IPS-18c (cell line): ENCODE measurements around the gene SLC25A13.

Experiments used
- H3K4me3 ChIP-seq: 2 replicates; pipeline ENCODE4 v1.7.0; 2013; ENCODE audit warnings: low read depth, mild to moderate bottlenecking, low read length, moderate library complexity; ENCODE audit not compliant: insufficient read depth
- H3K9me3 ChIP-seq: one replicate; pipeline ENCODE4 v1.6.1; 2013; ENCODE audit warnings: mild to moderate bottlenecking, low read length, moderate library complexity; ENCODE audit not compliant: control insufficient read depth, insufficient read depth

SLC25A13 gene

DNA sequence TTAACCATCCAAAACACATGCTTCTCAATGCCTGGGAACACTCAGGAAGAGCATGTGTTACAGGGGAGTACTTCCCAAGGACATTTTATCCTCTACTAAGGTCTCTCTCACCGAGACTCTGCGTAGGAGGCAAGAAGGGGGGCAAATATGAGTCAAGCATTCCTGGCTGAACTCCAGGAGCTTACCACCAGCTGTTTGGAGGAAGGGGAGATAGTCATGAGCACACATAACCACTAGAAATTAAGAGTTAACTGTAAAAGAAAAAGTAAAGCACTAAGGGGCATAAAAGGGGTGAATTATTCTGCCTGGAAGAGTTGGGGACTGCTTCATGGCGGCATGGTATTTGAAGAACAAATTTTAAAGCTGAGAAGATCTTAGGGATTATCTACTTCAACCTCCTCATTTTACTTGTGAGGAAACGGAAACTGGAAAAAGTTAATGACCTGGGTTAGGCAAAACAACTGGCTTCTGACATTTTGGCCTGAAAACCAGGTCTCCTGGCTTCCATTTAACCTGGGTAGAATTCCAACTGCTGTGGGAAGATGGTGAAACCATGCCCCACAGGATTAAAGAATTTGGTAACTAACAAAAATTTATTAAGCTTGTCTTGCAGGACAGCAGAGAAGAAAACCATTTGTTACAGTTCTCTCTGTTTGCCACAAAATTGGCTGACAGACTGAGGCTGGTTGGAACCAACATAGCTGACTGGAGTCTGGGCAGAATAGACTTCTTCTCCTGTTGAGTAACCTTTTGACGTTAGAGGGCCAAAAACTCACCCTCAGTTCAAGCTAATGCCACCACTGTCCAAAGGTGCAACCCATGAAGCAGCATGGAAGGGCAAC lies 85.5 kb downstream of the SLC25A13 start:
- Histone ChIP-seq H3K9me3 (no peaks in the 10 kb centered on the region), H3K4me3 (no peak overlapping the region)

DNA sequence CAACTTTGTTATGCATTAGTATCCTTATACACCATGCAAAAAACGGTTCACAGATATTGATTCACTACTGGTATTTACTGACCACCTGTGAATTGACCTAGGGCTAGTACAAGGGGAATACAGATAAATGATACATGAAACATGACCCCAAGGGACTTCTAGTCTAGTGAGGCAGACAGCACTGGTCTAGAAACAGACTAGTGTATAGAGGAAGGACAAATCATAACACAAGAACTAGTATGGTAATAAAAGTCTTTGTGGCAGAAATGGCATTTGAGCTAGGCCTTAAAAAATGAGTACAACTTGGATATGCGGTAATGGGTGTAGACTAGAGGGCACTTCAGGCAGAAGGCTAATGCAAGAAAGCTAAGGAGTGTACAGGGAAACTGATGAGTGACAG lies 86.6 kb downstream of the SLC25A13 start:
- H3K4me3 ChIP-seq: no peak overlapping the region
- H3K9me3 ChIP-seq: no peaks in the 10 kb centered on the region

DNA sequence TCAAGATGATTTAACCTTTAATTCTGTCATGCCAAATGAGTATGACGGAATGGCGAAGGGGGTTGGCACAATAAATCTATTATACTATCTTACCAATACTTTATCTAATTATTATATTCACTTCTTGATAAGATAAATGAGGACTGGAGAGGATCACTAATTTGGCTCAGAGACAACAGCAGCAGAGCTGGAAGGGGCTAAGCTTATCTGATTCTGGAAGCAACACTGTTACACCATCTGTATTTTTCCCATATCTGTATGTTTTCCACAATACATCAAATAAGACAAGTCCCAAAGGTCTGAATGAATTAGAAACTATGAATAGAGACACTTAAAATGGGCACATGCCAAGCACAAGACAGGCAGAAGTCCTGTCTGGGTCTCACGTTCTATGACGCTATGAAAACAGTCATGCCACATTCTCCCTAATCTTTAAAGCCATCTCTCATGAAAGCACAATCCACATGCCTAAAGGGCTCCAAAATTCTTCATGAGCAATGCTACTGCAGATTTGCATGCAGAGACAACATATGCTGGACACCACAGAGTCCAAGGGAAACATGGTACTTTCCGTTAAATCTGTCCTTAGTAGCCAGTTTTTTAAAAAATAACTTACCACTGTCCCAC lies 88.3 kb downstream of the SLC25A13 start:
- no peaks in the 10 kb centered on the region for H3K9me3 ChIP-seq
- no peak overlapping the region for H3K4me3 ChIP-seq

DNA sequence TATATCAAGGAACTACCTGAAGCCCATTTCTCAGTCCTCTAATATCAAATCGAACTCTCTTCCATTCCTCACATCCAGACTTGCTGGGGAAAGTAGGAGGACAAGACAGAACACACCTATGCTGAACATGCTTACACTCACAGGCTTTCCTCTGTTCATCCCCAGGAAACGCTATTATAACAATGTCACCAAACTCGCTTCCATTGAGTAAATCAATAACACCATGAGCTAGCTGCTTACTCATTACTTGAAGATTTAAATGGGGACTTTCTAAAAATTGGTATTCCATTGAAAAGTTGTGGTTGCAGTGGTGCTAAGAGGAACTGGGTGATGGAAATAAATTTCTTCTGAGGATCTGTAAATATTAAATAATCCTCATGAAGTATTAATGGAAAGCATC lies 88.8 kb downstream of the SLC25A13 start:
- Histone ChIP-seq H3K9me3 (no peaks in the 10 kb centered on the region), H3K4me3 (no peak overlapping the region)

DNA sequence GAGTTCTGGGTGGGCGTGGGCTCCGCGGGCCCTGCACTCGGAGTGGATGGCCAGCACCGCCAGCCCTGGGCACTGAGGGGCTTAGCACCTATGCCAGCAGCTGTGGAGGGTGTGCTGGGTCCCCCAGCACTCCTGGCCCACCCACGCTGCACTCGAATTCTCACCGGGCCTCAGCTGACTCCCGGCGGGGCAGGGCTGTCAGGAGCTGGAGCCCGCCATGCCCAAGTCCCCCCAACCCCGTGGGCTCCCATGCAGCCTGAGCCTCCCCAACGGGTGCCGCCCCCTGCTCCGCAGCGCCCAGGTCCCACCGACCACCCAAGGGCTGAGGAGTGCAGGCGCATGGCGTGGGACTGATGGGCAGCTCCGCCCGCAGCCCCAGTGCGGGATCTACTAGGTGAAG lies 93.1 kb downstream of the SLC25A13 start:
- Histone ChIP-seq H3K9me3 (no peaks in the 10 kb centered on the region), H3K4me3 (no peak overlapping the region)

DNA sequence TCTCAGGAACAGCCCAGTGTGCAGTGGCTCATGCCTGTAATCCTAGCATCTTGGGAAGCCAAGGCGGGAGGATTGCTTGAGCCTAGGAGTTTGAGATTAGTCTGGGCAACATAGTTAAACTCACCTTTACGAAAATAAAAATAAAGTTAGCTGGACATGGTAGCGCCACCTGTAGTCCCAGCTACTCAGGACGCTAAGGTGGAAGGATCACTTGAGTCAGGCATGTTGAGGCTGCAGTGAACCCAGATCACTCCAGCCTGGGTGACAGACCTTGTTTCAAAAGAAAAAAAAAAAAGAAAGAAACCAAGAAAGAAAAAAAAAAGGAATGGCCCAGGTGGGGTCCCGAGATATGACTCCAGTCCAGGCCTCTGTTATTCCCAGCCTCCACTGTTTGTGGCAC lies 96.6 kb downstream of the SLC25A13 start:
- no peak overlapping the region for H3K4me3 ChIP-seq
- no peaks in the 10 kb centered on the region for H3K9me3 ChIP-seq

DNA sequence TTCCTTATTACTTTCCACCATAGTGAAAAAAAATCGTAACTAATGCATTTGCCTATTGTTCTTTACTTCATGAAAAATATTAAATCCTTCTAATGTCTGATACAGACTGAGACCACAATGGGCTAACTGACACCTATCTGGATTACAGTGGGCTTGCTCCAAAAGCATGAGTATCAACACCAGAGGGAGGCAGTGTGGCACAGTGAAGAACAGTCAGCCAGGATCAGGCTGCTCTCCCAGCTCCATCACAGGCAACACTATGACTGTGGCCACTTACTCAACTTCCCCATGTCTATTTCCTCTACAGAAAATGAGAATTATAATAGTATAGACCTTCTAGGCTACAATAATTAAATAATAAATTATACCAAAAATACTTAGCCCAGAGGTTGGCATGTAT lies 97.2 kb downstream of the SLC25A13 start:
- Histone ChIP-seq H3K9me3 (no peaks in the 10 kb centered on the region), H3K4me3 (no peak overlapping the region)

DNA sequence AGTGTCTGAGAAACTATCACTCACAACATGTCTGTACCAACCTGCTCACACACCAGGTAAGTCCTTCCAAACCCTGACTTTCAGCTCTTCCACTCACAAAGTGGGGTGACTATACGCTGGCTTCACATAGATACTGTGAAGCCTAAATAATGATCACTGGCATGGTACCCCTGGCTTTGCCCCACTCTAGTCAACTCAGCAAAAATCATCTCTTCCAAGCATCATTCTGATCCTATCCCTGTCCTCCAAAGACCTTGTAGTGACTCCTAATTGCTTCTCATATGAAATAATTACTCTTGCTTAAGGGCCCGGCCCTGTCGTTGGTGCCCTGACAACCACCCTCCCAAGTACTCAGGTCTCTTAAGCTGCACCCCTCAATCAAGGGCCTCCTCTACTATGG lies 97.8 kb downstream of the SLC25A13 start:
- no peak overlapping the region for H3K4me3 ChIP-seq
- H3K9me3 ChIP-seq: no peaks in the 10 kb centered on the region

DNA sequence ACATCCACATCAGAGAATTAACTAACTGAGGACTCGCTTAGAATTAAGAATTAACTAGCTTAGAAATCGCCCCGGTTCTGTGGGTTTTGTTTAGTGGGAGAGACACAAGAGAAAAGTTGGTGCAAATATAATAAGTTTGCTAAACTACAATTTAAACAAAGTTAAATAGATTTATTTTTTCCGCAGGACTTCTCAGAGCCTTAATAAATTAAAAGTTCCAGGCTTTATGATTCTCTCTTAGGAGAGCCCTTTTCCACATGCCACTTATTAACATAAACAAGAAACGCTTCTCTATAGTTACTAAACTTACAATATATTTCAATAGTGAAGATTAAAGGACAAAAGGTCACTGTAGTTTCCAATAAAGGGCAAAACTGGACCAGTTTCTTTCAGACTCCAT lies 100.0 kb downstream of the SLC25A13 start:
- Histone ChIP-seq H3K9me3 (no peaks in the 10 kb centered on the region), H3K4me3 (no peak overlapping the region)

DNA sequence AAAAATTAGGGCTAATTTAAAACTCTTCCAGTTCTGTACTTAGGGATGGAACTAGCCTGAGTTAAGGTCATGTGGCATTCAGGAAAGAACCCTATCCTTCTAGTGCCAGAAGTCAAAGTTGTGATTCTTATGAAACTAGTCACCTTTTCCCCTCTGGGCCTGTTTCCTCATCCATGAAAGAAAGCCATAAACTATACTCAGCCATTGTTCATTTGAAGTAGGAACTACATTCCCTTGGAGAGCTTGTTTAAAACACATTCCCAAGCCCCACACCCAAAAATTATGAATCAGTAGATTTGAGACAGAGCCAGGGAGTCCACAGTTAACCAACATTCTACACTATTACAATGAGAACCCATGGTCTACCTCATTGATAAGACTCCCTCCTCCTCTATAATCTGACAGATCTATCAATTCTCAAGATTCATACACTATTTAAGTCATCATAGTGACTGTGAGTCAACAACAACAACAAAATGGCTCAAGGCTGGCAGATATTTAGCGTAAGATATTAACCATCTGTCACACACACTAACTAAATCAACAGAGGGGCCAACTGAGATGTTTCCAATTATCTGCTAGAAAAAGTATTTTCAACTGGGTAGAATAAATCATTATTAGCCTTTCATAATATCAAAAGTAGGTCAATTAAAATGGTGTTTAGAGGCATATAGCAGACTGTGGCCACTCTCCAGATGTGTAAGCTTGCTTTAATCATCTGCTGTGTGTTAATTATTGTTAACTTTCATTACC lies 102.3 kb downstream of the SLC25A13 start:
- Histone ChIP-seq H3K4me3 (no peak overlapping the region), H3K9me3 (no peaks in the 10 kb centered on the region)

DNA sequence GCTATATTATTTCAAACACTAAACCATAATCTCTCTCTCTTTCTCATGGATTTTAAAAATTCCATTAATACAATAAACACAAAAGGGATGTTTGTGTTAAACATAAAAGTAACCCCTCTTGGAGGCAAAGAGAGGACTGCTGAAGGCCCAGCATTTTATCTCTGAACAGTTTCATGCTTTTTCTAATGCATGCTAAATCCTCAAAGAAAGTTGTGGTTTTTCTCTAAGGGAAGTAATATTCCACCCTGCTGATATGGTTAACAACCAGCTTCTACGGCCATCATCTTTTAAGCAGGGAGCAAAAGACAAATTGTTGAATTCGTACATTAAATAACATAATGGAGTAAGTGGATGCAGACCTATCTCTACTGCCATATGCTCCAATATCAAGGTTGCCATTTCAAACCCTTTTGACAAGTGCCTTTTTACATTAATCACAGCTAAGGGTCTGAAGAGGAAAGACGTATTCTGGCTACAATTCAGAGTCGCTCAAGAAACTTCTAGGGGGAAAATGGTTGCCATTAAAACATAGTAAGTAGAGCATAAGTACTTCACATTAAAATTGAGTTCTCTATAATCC lies 103.1 kb downstream of the SLC25A13 start:
- H3K4me3 ChIP-seq: no peak overlapping the region
- H3K9me3 ChIP-seq: no peaks in the 10 kb centered on the region

DNA sequence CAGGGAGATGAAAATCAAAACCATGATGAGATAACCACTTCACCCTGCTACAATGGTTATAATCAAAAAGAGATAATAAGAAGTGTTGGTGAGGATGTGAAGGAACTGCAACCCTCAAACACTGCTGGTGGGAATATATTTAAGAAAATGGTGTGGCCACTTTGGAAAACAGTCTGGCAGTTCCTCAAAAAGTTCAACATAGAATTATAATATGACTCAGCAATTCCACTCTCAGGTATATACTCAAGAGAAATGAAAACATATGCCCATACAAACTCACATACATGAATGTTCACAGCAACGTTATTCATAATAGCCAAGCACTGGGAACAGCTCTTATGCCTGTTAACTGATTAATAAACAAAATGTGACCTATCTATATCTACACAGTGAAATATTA lies 104.8 kb downstream of the SLC25A13 start:
- Histone ChIP-seq H3K9me3 (no peaks in the 10 kb centered on the region), H3K4me3 (no peak overlapping the region)

DNA sequence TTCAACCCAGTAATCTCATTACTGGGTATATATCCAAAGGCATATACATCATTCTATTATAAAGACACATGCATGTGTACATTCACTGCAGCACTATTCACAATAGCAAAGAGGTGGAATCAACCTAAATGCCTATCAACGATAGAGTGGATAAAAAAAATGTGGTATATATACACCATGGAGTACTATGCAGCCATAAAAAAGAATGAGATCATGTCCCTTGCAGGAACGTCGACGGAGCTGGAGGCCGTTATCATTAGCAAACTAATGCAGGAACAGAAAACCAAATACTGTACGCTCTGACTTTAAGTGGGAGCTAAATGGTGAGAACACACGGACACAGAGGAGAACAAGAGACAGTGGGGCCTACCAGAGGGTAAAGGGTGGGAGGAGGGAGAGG lies 105.5 kb downstream of the SLC25A13 start:
- Histone ChIP-seq H3K4me3 (no peak overlapping the region), H3K9me3 (no peaks in the 10 kb centered on the region)

DNA sequence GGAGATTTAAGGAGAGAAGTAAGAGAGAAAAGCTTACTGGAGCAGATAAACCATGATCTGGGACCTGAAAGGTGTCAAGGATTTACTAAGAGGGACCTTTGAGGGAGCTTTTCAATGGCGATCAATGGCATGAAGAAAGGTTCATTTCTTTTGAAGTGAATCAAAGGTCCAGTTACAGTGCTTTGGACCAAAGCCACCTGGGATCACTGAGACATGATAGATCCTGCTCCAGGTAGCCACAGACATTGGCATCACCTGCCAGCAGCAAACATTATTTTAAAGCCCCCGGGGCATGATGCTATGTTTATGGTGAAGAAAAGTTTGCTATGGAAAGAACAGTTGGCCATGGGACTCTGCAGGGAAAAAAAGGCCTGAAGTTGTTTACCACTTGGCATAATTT lies 109.4 kb downstream of the SLC25A13 start:
- Histone ChIP-seq H3K9me3 (no peaks in the 10 kb centered on the region), H3K4me3 (no peak overlapping the region)

DNA sequence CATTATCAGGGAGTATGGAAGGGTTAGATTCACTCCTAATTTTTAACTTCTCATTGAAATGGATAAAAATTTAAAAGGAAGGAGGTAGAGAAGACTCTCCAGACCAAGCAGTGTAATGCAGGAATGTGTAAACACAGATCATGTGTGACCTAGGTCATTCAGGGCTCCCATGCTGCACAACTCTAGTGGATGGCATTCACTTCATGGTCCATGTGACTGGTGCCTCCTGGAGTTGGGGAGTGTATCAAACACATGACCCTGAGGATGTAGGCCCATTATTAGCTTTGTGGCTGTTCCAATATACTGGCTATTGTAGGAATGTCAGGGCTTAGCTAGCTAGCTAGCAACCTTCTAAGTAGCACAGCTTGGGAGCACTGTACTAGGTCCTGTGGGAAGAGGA lies 109.9 kb downstream of the SLC25A13 start:
- no peaks in the 10 kb centered on the region for H3K9me3 ChIP-seq

DNA sequence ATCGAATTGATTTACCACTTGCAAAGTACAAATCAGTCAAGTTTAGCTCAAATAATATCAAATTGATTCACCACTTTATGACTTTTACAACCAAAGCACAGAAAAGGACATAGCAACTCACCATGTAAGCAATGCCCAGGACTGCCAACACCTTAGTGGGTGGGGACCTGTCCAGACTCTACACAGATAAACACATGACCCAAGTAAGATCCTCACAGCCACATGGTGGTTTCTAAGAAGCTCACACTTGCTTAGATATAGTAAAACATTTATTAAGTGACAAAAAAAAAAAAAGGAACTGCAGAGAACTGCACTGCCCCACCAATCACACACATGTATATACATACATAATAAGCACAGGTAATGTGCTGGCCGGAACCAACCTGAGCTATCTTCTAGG lies 116.2 kb downstream of the SLC25A13 start:
- peaks cover 2% of the 10 kb centered on the region for H3K9me3 ChIP-seq
- H3K4me3 ChIP-seq: no peak overlapping the region

More for the DNA sequence above, 109.9 kb downstream of the SLC25A13 start:
- no peak overlapping the region for H3K4me3 ChIP-seq

DNA sequence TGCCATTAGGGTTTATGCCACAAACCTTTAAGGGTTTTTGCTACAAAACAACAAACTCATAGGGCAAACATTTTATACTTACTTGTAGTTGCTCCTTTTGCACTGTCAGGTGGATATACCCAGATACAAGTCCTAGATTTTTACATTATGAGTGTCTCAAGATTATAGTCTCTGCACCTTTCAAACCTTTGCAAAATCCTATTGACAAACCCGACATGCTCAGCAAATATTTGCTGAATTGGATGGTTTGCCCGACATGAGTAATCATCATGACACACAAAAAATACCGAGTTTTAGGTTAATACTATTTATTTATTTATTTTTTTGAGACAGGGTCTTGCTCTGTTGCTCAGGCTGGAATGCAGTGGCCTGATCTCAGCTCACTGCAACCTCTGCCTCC lies 117.3 kb downstream of the SLC25A13 start:
- no peak overlapping the region for H3K4me3 ChIP-seq
- peaks cover 2% of the 10 kb centered on the region for H3K9me3 ChIP-seq

DNA sequence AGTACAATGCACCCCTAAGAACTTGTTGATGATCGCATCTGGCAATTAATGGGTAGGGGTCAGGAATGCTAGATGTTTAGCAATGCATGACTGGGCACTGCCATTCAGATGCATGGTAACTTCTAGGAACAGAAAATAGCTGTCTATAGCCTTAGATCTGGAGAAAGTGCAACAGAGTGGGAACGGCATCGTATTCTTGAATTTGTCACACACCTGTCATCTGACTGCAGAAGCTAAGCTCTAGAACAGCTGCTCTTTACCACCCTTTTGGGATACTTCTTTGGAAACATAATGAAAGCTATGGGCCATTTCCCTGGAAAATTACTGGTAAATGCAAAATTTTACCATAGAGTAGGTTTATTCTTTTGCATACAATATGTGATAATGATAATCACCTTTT lies 118.1 kb downstream of the SLC25A13 start:
- Histone ChIP-seq H3K9me3 (peaks cover 2% of the 10 kb centered on the region), H3K4me3 (no peak overlapping the region)
